HepG2 (cell line): ENCODE measurements around the gene NONO. TPM values are rescaled to one million over a fixed set of nuclear protein-coding genes. Genes with fewer than 3 reads are reported as not detected.

Experiments
- HDAC1 ChIP-seq: sonication (generic); formaldehyde crosslinking; IDR thresholded peaks from 2 replicates; pipeline ENCODE4 v1.5.1; 2020; ENCODE audit warnings: mild to moderate bottlenecking, missing genetic modification reagents
- KDM3A ChIP-seq: IDR thresholded peaks from 2 replicates; pipeline ENCODE4 v1.6.1; 2018; ENCODE audit warnings: low read depth, missing compliant biosample characterization
- MATR3 ChIP-seq: sonication (generic); formaldehyde crosslinking; IDR thresholded peaks from 2 replicates; pipeline ENCODE4 v1.4.0; 2020; ENCODE audit warnings: missing genetic modification reagents
- RFX5 ChIP-seq: IDR thresholded peaks from 2 replicates; pipeline ENCODE4 v1.6.1; 2011; ENCODE audit warnings: low read depth, low read length, improper control_type of control experiment
- SAP130 ChIP-seq: IDR thresholded peaks from 2 replicates; pipeline ENCODE4 v1.6.1; 2016; ENCODE audit warnings: low read depth
- SMARCE1 ChIP-seq: fragments of 450-650 bp; IDR thresholded peaks from 2 replicates; pipeline ENCODE4 v1.6.1; 2017; ENCODE audit warnings: borderline replicate concordance
- SMYD3 ChIP-seq: sonication (generic); formaldehyde crosslinking; IDR thresholded peaks from 2 replicates; pipeline ENCODE4 v1.8.1; 2023; ENCODE audit warnings: mild to moderate bottlenecking, missing genetic modification reagents
- ZNF468 ChIP-seq: sonication (generic); formaldehyde crosslinking; IDR thresholded peaks from 2 replicates; pipeline ENCODE4 v1.8.0; 2022; ENCODE audit warnings: mild to moderate bottlenecking, moderate library complexity, missing genetic modification reagents
- ZSCAN21 ChIP-seq: sonication (generic); formaldehyde crosslinking; IDR thresholded peaks from 2 replicates; pipeline ENCODE4 v1.8.0; 2022; ENCODE audit warnings: mild to moderate bottlenecking, missing genetic modification reagents, moderate library complexity, borderline replicate concordance
- polyA plus RNA-seq, 8 experiments: library from polyadenylated mRNA; depleted of rRNA in 3 of 8; stranded (reverse) in 7 of 8; unstranded in 1 of 8; fragments of >200 nt; fragmentation: Illumina TruSeq in 4 of 8; extraction: Trizol in 4 of 8; gene quantifications; 2 replicates each; pipeline versions ENCODE4 v1.2.1 to v1.2.3, GENCODE V29; 2011 to 2016; ENCODE audit warnings: low read depth in 4 of 8, missing spikeins in 1 of 8, mixed read lengths in 1 of 8; ENCODE audit not compliant: insufficient read depth in 1 of 8
- total RNA-seq, 5 experiments: library from RNA; depleted of rRNA; stranded (reverse); fragments of >200 nt; fragmentation: Illumina TruSeq; extraction: Trizol; gene quantifications; 2 replicates each; pipeline ENCODE4 v1.2.3, GENCODE V29; 2016; ENCODE audit warnings: low read depth in 1 of 5
- TF ChIP-seq, protein P1 (sequence below): IDR thresholded peaks from 2 replicates; pipeline ENCODE4 v1.6.1; 2016; ENCODE audit warnings: low read depth
- TF ChIP-seq, protein P2 (sequence below): sonication (generic); formaldehyde crosslinking; IDR thresholded peaks from 2 replicates; pipeline ENCODE4 v1.4.0; 2020; ENCODE audit warnings: missing genetic modification reagents, borderline replicate concordance
- TF ChIP-seq, protein P3 (sequence below): sonication (generic); formaldehyde crosslinking; IDR thresholded peaks from 2 replicates; pipeline ENCODE4 v1.4.0; 2020; ENCODE audit warnings: missing genetic modification reagents, borderline replicate concordance

Gene NONO
- total and polyA plus RNA-seq, 2 of the 13 experiments (the other 11 are each of a cell fraction or from before 2014, with no cell fraction given) = 408 to 605 TPM

DNA sequence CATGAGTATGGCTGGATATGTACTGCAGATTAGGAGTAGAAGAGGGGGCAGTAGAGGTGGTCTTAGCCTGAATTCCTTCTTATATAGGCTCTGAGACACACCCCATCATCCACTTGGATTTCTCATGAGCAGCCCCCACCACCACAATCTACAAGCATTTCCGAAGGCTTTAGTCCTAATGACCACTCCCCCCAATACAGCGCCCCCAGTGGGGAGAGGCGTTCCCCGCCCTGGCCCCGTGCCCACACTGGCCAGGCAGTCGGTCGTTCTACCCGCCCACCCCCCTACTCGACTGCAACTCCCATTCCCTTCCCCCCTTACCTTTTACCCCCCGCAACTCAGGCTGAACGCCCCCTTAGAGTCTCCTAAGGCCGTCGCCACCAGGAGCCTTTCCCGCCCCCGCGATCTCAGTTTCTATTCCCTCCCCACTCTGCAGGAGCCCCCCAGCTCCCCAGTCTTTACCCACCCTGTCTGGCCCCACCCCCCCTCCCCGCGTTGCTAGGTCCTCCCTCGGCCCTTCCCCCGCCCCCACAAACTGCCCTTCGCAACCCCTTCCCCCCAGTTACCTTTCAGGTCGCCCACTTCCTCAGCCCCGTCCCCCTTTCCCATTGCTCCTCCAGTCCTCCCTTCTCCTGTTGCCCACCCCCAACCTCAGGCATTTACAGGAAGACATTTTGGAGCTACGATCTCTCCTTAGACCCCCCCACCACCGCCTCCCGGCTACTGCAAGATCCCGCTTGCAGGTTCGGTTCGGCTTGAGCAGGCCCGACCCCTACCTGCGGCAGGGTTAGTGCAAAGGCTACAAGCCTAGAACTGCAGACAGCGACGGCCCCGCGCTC, 30.0 kb upstream of the NONO start (continued):
- peak; percentile 14; the same call in 1 of the 2 replicates for TF ChIP-seq SAP130 (CRISPR knock-in tag)
- no peak for TF ChIP-seq ZSCAN21 (CRISPR knock-in tag)
- no peak for TF ChIP-seq KDM3A (CRISPR knock-in tag)
- TF ChIP-seq ZNF468 (CRISPR knock-in tag) = no peak
- no peak for TF ChIP-seq MATR3
- TF ChIP-seq HDAC1 (CRISPR knock-in tag) = 0 out of 2 replicates have a peak, but pooled peaks have one; percentile 25
- TF ChIP-seq, protein P1, sequence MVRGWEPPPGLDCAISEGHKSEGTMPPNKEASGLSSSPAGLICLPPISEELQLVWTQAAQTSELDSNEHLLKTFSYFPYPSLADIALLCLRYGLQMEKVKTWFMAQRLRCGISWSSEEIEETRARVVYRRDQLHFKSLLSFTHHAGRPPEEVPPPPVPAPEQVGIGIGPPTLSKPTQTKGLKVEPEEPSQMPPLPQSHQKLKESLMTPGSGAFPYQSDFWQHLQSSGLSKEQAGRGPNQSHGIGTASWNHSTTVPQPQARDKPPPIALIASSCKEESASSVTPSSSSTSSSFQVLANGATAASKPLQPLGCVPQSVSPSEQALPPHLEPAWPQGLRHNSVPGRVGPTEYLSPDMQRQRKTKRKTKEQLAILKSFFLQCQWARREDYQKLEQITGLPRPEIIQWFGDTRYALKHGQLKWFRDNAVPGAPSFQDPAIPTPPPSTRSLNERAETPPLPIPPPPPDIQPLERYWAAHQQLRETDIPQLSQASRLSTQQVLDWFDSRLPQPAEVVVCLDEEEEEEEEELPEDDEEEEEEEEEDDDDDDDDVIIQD (CRISPR knock-in tag) = no peak
- TF ChIP-seq, protein P2, sequence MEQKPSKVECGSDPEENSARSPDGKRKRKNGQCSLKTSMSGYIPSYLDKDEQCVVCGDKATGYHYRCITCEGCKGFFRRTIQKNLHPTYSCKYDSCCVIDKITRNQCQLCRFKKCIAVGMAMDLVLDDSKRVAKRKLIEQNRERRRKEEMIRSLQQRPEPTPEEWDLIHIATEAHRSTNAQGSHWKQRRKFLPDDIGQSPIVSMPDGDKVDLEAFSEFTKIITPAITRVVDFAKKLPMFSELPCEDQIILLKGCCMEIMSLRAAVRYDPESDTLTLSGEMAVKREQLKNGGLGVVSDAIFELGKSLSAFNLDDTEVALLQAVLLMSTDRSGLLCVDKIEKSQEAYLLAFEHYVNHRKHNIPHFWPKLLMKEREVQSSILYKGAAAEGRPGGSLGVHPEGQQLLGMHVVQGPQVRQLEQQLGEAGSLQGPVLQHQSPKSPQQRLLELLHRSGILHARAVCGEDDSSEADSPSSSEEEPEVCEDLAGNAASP = no peak
- no peak for TF ChIP-seq SMYD3 (CRISPR knock-in tag)
- TF ChIP-seq SMARCE1 = no peak
- TF ChIP-seq, protein P3, sequence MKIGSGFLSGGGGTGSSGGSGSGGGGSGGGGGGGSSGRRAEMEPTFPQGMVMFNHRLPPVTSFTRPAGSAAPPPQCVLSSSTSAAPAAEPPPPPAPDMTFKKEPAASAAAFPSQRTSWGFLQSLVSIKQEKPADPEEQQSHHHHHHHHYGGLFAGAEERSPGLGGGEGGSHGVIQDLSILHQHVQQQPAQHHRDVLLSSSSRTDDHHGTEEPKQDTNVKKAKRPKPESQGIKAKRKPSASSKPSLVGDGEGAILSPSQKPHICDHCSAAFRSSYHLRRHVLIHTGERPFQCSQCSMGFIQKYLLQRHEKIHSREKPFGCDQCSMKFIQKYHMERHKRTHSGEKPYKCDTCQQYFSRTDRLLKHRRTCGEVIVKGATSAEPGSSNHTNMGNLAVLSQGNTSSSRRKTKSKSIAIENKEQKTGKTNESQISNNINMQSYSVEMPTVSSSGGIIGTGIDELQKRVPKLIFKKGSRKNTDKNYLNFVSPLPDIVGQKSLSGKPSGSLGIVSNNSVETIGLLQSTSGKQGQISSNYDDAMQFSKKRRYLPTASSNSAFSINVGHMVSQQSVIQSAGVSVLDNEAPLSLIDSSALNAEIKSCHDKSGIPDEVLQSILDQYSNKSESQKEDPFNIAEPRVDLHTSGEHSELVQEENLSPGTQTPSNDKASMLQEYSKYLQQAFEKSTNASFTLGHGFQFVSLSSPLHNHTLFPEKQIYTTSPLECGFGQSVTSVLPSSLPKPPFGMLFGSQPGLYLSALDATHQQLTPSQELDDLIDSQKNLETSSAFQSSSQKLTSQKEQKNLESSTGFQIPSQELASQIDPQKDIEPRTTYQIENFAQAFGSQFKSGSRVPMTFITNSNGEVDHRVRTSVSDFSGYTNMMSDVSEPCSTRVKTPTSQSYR (CRISPR knock-in tag) = peak; percentile 41; the same call in 1 of the 2 replicates
- no peak for TF ChIP-seq RFX5
